A549 (cell line): ENCODE data around the gene IL11RA. TPM values are rescaled to one million over a fixed set of nuclear protein-coding genes. Genes with fewer than 3 reads are reported as not detected.

ENCODE experiments used
- ATAC-seq, 2 experiments: fragments of 200-7000 bp in 1 of 2; fragments of >200 bp in 1 of 2; cut with Nextera tagmentation in 1 of 2; cut with Tn5 transposase in 1 of 2; 3 replicates each; pipeline versions ENCODE4 v1.8.0 to v1.9.1; 2018 to 2020; ENCODE audit warnings: mild to moderate bottlenecking in 1 of 2, moderate library complexity in 1 of 2
- CTCF ChIA-PET: fragments of 300-600 bp; sonication (Branson Sonifier 250); formaldehyde crosslinking; extraction: SDS; loops from one replicate; lab custom pipeline; 2021; ENCODE audit warnings: antibody characterized with exemption, inconsistent platforms; lab: Yijun Ruan, JAX
- POLR2A ChIA-PET: fragments of 350-600 bp; formaldehyde crosslinking; extraction: SDS; loops from one replicate; lab custom pipeline; 2021; ENCODE audit warnings: antibody characterized with exemption, inconsistent platforms; lab: Yijun Ruan, JAX
- DNase-seq, 2 experiments: peaks; one replicate each; pipeline versions ENCODE4 v3.0.0 to v3.0.0-alpha.2; 2011 to 2016; ENCODE audit warnings: low read depth in 1 of 2, low spot score in 1 of 2
- FAIRE-seq: peaks from 2 replicates; lab custom pipeline; 2011; peaks lifted over from hg19 to GRCh38; lab: Jason Lieb, UNC
- H3K27ac ChIP-seq, 2 experiments: fragments of >200 bp; sonication (Bioruptor Twin); formaldehyde crosslinking; 3 replicates each; pipeline ENCODE4 v1.5.1; 2016 to 2017
- H3K4me1 ChIP-seq: fragments of >200 bp; sonication (Bioruptor Twin); formaldehyde crosslinking; 3 replicates; pipeline ENCODE4 v1.6.1; 2016
- H3K4me2 ChIP-seq: fragments of >200 bp; sonication (Bioruptor Twin); formaldehyde crosslinking; 3 replicates; pipeline ENCODE4 v1.6.1; 2016
- H3K4me3 ChIP-seq: fragments of >200 bp; sonication (Bioruptor Twin); formaldehyde crosslinking; 3 replicates; pipeline ENCODE4 v1.5.1; 2016
- H3K9me3 ChIP-seq: fragments of >200 bp; sonication (Bioruptor Twin); formaldehyde crosslinking; 3 replicates; pipeline ENCODE4 v1.6.1; 2016
- BCL3 ChIP-seq: fragments of >200 bp; sonication (Bioruptor Twin); formaldehyde crosslinking; IDR thresholded peaks from 3 replicates; pipeline ENCODE4 v1.6.1; 2016
- BHLHE40 ChIP-seq: IDR thresholded peaks from 2 replicates; pipeline ENCODE4 v1.6.1; 2012; ENCODE audit warnings: low read depth, low read length, inconsistent platforms
- CBX2 ChIP-seq: fragments of 200-600 bp; sonication (generic); IDR thresholded peaks from 2 replicates; pipeline ENCODE4 v1.6.1; 2016; ENCODE audit warnings: low read depth, mild to moderate bottlenecking, borderline replicate concordance
- CTCF ChIP-seq: fragments of >200 bp; sonication (Bioruptor Twin); formaldehyde crosslinking; IDR thresholded peaks from 3 replicates; pipeline ENCODE4 v1.5.1; 2016
- ESRRA ChIP-seq: fragments of 150-350 bp; IDR thresholded peaks from 2 replicates; pipeline ENCODE4 v1.6.1; 2014; ENCODE audit warnings: mild to moderate bottlenecking, low read length, borderline replicate concordance
- FOXS1 ChIP-seq: fragments of 250-450 bp; sonication (Bioruptor Pico); IDR thresholded peaks from 2 replicates; pipeline ENCODE4 v1.5.0; 2020; ENCODE audit warnings: mild to moderate bottlenecking, moderate library complexity
- HDAC2 ChIP-seq: fragments of 200-600 bp; sonication (generic); IDR thresholded peaks from 2 replicates; pipeline ENCODE4 v1.6.1; 2016
- HES2 ChIP-seq: fragments of >200 bp; sonication (Bioruptor Twin); formaldehyde crosslinking; IDR thresholded peaks from 2 replicates; pipeline ENCODE4 v1.6.1; 2016
- HMGXB4 ChIP-seq: fragments of 250-450 bp; sonication (Bioruptor Pico); IDR thresholded peaks from 2 replicates; pipeline ENCODE4 v1.5.0; 2021; ENCODE audit warnings: mild to moderate bottlenecking, moderate library complexity, borderline replicate concordance
- JUNB ChIP-seq: fragments of >200 bp; sonication (Bioruptor Twin); formaldehyde crosslinking; IDR thresholded peaks from 2 replicates; pipeline ENCODE4 v1.6.1; 2016
- MAX ChIP-seq: IDR thresholded peaks from 2 replicates; pipeline ENCODE4 v1.6.1; 2012
- NFE2L2 ChIP-seq: fragments of 150-350 bp; conservative IDR thresholded peaks from 2 replicates; pipeline ENCODE4 v1.6.1; 2014; ENCODE audit warnings: low read length
- NPAS2 ChIP-seq: fragments of 250-450 bp; sonication (Bioruptor Pico); IDR thresholded peaks from 2 replicates; pipeline ENCODE4 v1.8.0; 2022; ENCODE audit warnings: mild to moderate bottlenecking, moderate library complexity, borderline replicate concordance
- PBX3 ChIP-seq: IDR thresholded peaks from 2 replicates; pipeline ENCODE4 v1.6.1; 2012
- PHF8 ChIP-seq: fragments of 200-600 bp; sonication (generic); IDR thresholded peaks from 2 replicates; pipeline ENCODE4 v1.6.1; 2016; ENCODE audit warnings: low read depth, mild to moderate bottlenecking, antibody characterized with exemption, moderate library complexity, borderline replicate concordance
- RAD21 ChIP-seq, 2 experiments: fragments of >200 bp in 1 of 2; sonication (Bioruptor Twin) in 1 of 2; formaldehyde crosslinking in 1 of 2; IDR thresholded peaks in 1 of 2; conservative IDR thresholded peaks in 1 of 2; 2 replicates in 1 of 2; 3 replicates in 1 of 2; pipeline ENCODE4 v1.6.1; 2012 to 2018; ENCODE audit warnings: inconsistent platforms in 1 of 2
- RFX5 ChIP-seq: fragments of 450-650 bp; IDR thresholded peaks from 2 replicates; pipeline ENCODE4 v1.7.1; 2014; ENCODE audit warnings: antibody characterized with exemption, mild to moderate bottlenecking, moderate library complexity
- ZC3H11A ChIP-seq: fragments of 450-650 bp; IDR thresholded peaks from 2 replicates; pipeline ENCODE4 v1.6.1; 2014; ENCODE audit warnings: antibody characterized with exemption, mild to moderate bottlenecking
- ZSCAN20 ChIP-seq: fragments of 250-450 bp; sonication (Bioruptor Pico); IDR thresholded peaks from 2 replicates; pipeline ENCODE4 v1.8.0; 2022; ENCODE audit warnings: mild to moderate bottlenecking, moderate library complexity
- WGBS: methylation state at CpG from one replicate; pipeline ENCODE4 v1.1.6; 2017; ENCODE audit errors: missing lambda C conversion rate; 5-methylcytosine and 5-hydroxymethylcytosine counted together
- polyA plus RNA-seq, 4 experiments: library from polyadenylated mRNA; depleted of rRNA in 3 of 4; stranded (reverse); fragments of >200 nt; fragmentation: RNase III in 1 of 4; extraction: RNeasy Plus Mini Kit Qiagen cat#74134 plus additional on column Dnase treatment in 1 of 4; gene quantifications; 2 replicates in 3 of 4; 3 replicates in 1 of 4; pipeline ENCODE4 v1.2.3, GENCODE V29; 2011 to 2017

Gene IL11RA
- polyA plus RNA-seq, 2 of the 4 experiments (the other 2 are of a cell fraction): 5.6 to 6.8 TPM

- 0 out of 2 replicates have a peak, but pooled peaks have one; percentile 59 for TF ChIP-seq HMGXB4 (CRISPR knock-in tag)
- TF ChIP-seq JUNB: no peak
- TF ChIP-seq BCL3: peak; percentile 50; the same call in 1 of the 3 replicates
- TF ChIP-seq PHF8: peak; percentile 55; the same call in 1 of the 2 replicates
- peak; percentile 58 for TF ChIP-seq CTCF
- TF ChIP-seq PBX3: peak; percentile 70
- TF ChIP-seq BHLHE40: peak; percentile 18; the same call in 1 of the 2 replicates
- peak; percentile 90 for TF ChIP-seq MAX
Observed at GRCh38 chr9:34646211-34647083, 5.5 kb upstream of the IL11RA start, which contains the start of gene GALT (continued).

- Histone ChIP-seq H3K4me1 (peaks cover 31% of the 10 kb centered on the region), H3K4me3 (peak overlapping the region; percentile 60), H3K27ac (peak overlapping the region; percentile 80 to 94), H3K9me3 (no peaks in the 10 kb centered on the region), H3K4me2 (peak overlapping the region; percentile 94)
- CTCF ChIA-PET: interaction anchor here (0.7 to 22.6 kb wide), 16 partner anchors 10 to 113 kb away, joined by 3 to 288 read pairs (median 4); partner anchors contain the start of genes CCL27, DCTN3, RPP25L and SIGMAR1
- DNase-seq (no peak), FAIRE-seq (no peak), ATAC-seq (peak; percentile 25 to 37; a peak in 5 of 6 replicates)
- WGBS: 23% methylated on average over 8 of the region's 8 CpGs
- TF ChIP-seq MAX: no peak
- POLR2A ChIA-PET: interaction anchor here (0.6 to 2.0 kb wide), 5 partner anchors 9 to 973 kb away, joined by 3 to 17 read pairs (median 4); partner anchors contain the start of genes DCTN3 and SIGMAR1
Observed at GRCh38 chr9:34647084-34647403, 4.9 kb upstream of the IL11RA start.

- ChIA-PET CTCF (interaction anchor here (0.6 to 22.6 kb wide), 7 partner anchors 11 to 946 kb away, joined by 3 to 288 read pairs (median 7); partner anchors contain the start of genes CCL27, RPP25L and SIGMAR1), POLR2A (interaction anchor here (2.0 kb wide), 1 partner anchor 10 kb away, joined by 17 read pairs; the partner anchor contains the start of gene SIGMAR1)
- DNase-seq (no peak), FAIRE-seq (no peak), ATAC-seq (no peak)
- Histone ChIP-seq H3K4me2 (peak overlapping the region; percentile 94), H3K4me3 (peak overlapping the region; percentile 60), H3K9me3 (no peaks in the 10 kb centered on the region), H3K4me1 (peaks cover 36% of the 10 kb centered on the region), H3K27ac (peak overlapping the region in 1 of 2 experiments; percentile 94; a peak in 2 of 6 replicates)
- WGBS: 92% methylated on average over 10 of the region's 10 CpGs
- no peak for TF ChIP-seq HES2
- no peak for TF ChIP-seq CBX2
- no peak for TF ChIP-seq ZC3H11A
- TF ChIP-seq RFX5: no peak
- no peak for TF ChIP-seq ESRRA
- TF ChIP-seq ZSCAN20 (CRISPR knock-in tag): no peak
- no peak for TF ChIP-seq NPAS2 (CRISPR knock-in tag)
- TF ChIP-seq CTCF: no peak
- no peak for TF ChIP-seq HDAC2
- no peak for TF ChIP-seq FOXS1 (CRISPR knock-in tag)
- no peak for TF ChIP-seq HMGXB4 (CRISPR knock-in tag)
- TF ChIP-seq NFE2L2: no peak
- no peak for TF ChIP-seq RAD21 (conservative IDR thresholded peaks at IDR 0.05 in 1 of 2, IDR thresholded peaks at IDR 0.05 in 1 of 2)
Observed at GRCh38 chr9:34647651-34648050, 4.3 kb upstream of the IL11RA start.
